IMR-90 (cell line): ENCODE results near the gene WNT3. TPM values are rescaled to one million over a fixed set of nuclear protein-coding genes. Genes with fewer than 3 reads are reported as not detected.

Experiments
- ATAC-seq: fragments of 200-7000 bp; cut with Tn5 transposase; 2 replicates; pipeline ENCODE4 v1.9.1; 2020; ENCODE audit warnings: low read depth, mild to moderate bottlenecking, moderate library complexity
- BruUV-seq: library from RNA; stranded (reverse); fragments of 400-500 nt; replicated peaks from 2 replicates; lab custom pipeline; 2021; lab: Mats Ljungman, UMichigan
- CTCF ChIA-PET: fragments of 300-600 bp; formaldehyde crosslinking; extraction: SDS; loops from one replicate; lab custom pipeline; 2021; ENCODE audit warnings: antibody characterized with exemption; lab: Yijun Ruan, JAX
- POLR2A ChIA-PET: fragments of 300-600 bp; sonication (Branson Sonifier 250); formaldehyde crosslinking; loops from one replicate; lab custom pipeline; 2022; ENCODE audit warnings: antibody characterized with exemption; ENCODE audit not compliant: unreplicated experiment; lab: Charles Lee
- DNase-seq: peaks from one replicate; pipeline ENCODE4 v3.0.0; 2013
- H2AFZ ChIP-seq: replicated peaks from 2 replicates; pipeline ENCODE3; 2013; ENCODE audit warnings: low read length, mild to moderate bottlenecking; ENCODE audit not compliant: poor library complexity
- H2AK5ac ChIP-seq: 2 replicates; pipeline ENCODE4 v1.6.1; 2013; ENCODE audit warnings: low read depth, low read length, inconsistent platforms
- H2AK9ac ChIP-seq: replicated peaks from 2 replicates; pipeline ENCODE3; 2013; ENCODE audit warnings: mild to moderate bottlenecking, low read depth, low read length, moderate library complexity; ENCODE audit not compliant: poor library complexity
- H2BK120ac ChIP-seq: 2 replicates; pipeline ENCODE4 v1.6.1; 2013; ENCODE audit warnings: low read depth, low read length, inconsistent platforms
- H2BK15ac ChIP-seq: 3 replicates; pipeline ENCODE4 v1.6.1; 2013; ENCODE audit warnings: low read depth, low read length, inconsistent platforms
- H2BK20ac ChIP-seq: 2 replicates; pipeline ENCODE4 v1.6.1; 2013; ENCODE audit warnings: low read depth, mild to moderate bottlenecking, inconsistent platforms, low read length, moderate library complexity
- H2BK5ac ChIP-seq: 2 replicates; pipeline ENCODE4 v1.6.1; 2013; ENCODE audit warnings: mild to moderate bottlenecking, low read depth, low read length, inconsistent platforms; ENCODE audit not compliant: poor library complexity, severe bottlenecking
- H3K14ac ChIP-seq: replicated peaks from 2 replicates; pipeline ENCODE4 v1.6.1; 2013; ENCODE audit warnings: low read depth, low read length, inconsistent platforms
- H3K18ac ChIP-seq: 2 replicates; pipeline ENCODE4 v1.6.1; 2013; ENCODE audit warnings: low read depth, low read length, control low read depth
- H3K23ac ChIP-seq: 2 replicates; pipeline ENCODE4 v1.6.1; 2013; ENCODE audit warnings: low read depth, low read length, inconsistent platforms
- H3K27ac ChIP-seq: 2 replicates; pipeline ENCODE4 v1.5.1; 2013; ENCODE audit warnings: mild to moderate bottlenecking, control low read depth, low read length; ENCODE audit not compliant: insufficient read depth
- H3K27me3 ChIP-seq: 2 replicates; pipeline ENCODE4 v1.6.1; 2013; ENCODE audit warnings: low read length; ENCODE audit not compliant: control insufficient read depth, insufficient read depth
- H3K36me3 ChIP-seq: 2 replicates; pipeline ENCODE4 v1.6.1; 2013; ENCODE audit warnings: low read length, mixed read lengths; ENCODE audit not compliant: control insufficient read depth, insufficient read depth
- H3K4ac ChIP-seq: 2 replicates; pipeline ENCODE4 v1.6.1; 2013; ENCODE audit warnings: low read depth, low read length, inconsistent platforms
- H3K4me1 ChIP-seq: 2 replicates; pipeline ENCODE4 v1.6.1; 2013; ENCODE audit warnings: low read length, mixed read lengths; ENCODE audit not compliant: control insufficient read depth, insufficient read depth
- H3K4me2 ChIP-seq: 2 replicates; pipeline ENCODE4 v1.6.1; 2013; ENCODE audit warnings: low read depth, mild to moderate bottlenecking, control low read depth, low read length, moderate library complexity
- H3K4me3 ChIP-seq: 2 replicates; pipeline ENCODE4 v1.5.1; 2013; ENCODE audit warnings: low read depth, mild to moderate bottlenecking, control low read depth, low read length, moderate library complexity; ENCODE audit not compliant: insufficient read depth
- H3K56ac ChIP-seq: 2 replicates; pipeline ENCODE4 v1.6.1; 2013; ENCODE audit warnings: low read length, inconsistent platforms; ENCODE audit not compliant: insufficient read depth; ENCODE audit errors: extremely low read depth
- H3K79me1 ChIP-seq, 2 experiments: 2 replicates each; pipeline ENCODE4 v1.6.1; 2013; ENCODE audit warnings: low read length in 2 of 2, inconsistent platforms in 1 of 2, low read depth in 1 of 2
- H3K9ac ChIP-seq: 2 replicates; pipeline ENCODE4 v1.6.1; 2013; ENCODE audit warnings: low read depth, low read length, control low read depth
- H3K9me1 ChIP-seq: 2 replicates; pipeline ENCODE4 v1.6.1; 2013; ENCODE audit warnings: low read length, inconsistent platforms; ENCODE audit not compliant: insufficient read depth
- H3K9me3 ChIP-seq: 2 replicates; pipeline ENCODE4 v1.6.1; 2013; ENCODE audit warnings: low read length; ENCODE audit not compliant: control insufficient read depth, insufficient read depth
- H4K20me1 ChIP-seq: 2 replicates; pipeline ENCODE4 v1.6.1; 2013; ENCODE audit warnings: low read length, inconsistent platforms; ENCODE audit not compliant: insufficient read depth
- H4K5ac ChIP-seq: 2 replicates; pipeline ENCODE4 v1.6.1; 2013; ENCODE audit warnings: mild to moderate bottlenecking, low read depth, low read length, control low read depth
- H4K8ac ChIP-seq, 2 experiments: 2 replicates each; pipeline ENCODE4 v1.6.1; 2013; ENCODE audit warnings: low read depth in 2 of 2, low read length in 2 of 2, control low read depth in 1 of 2, inconsistent platforms in 1 of 2
- H4K91ac ChIP-seq: 2 replicates; pipeline ENCODE4 v1.6.1; 2013; ENCODE audit warnings: low read depth, low read length, inconsistent platforms; ENCODE audit not compliant: insufficient read depth
- CTCF ChIP-seq: conservative IDR thresholded peaks from 2 replicates; pipeline ENCODE4 v1.5.1; 2012; ENCODE audit warnings: mild to moderate bottlenecking, low read depth, low read length, improper control_type of control experiment
- MXI1 ChIP-seq: IDR thresholded peaks from 2 replicates; pipeline ENCODE4 v1.6.1; 2012; ENCODE audit warnings: low read depth, mild to moderate bottlenecking, low read length, moderate library complexity, borderline replicate concordance
- WGBS, 2 experiments: methylation state at CpG; one replicate each; pipeline versions ENCODE4 v1.1.5 to v1.1.7; 2013; ENCODE audit warnings: missing lambda C conversion rate in 2 of 2; ENCODE audit not compliant: insufficient read length in 1 of 2; ENCODE audit errors: extremely low coverage in 2 of 2; 5-methylcytosine and 5-hydroxymethylcytosine counted together
- dilution Hi-C: fragments of 300-500 bp; cut with HindIII; formaldehyde crosslinking; loops from one replicate; pipeline ENCODE4 v1.14.3; 2018; ENCODE audit warnings: low sequenced_read_pairs; ENCODE audit not compliant: unreplicated experiment
- in situ Hi-C: fragments of 300-500 bp; cut with MboI; formaldehyde crosslinking; loops from 3 replicates; pipeline ENCODE4 v1.14.3; 2019; ENCODE audit warnings: low sequenced_read_pairs, inconsistent platforms, mixed read lengths
- intact Hi-C: fragments of 100-400 bp; cut with micrococcal nuclease; formaldehyde crosslinking; loops from 2 replicates; pipeline ENCODE4 v1.10.0; 2022
- polyA plus RNA-seq, 3 experiments: library from polyadenylated mRNA; depleted of rRNA; stranded (reverse); fragments of >200 nt; gene quantifications; 2 replicates each; pipeline ENCODE4 v1.2.3, GENCODE V29; 2012; ENCODE audit warnings: low replicate concordance in 1 of 3
- total RNA-seq: library from RNA; depleted of rRNA; stranded (reverse); fragments of >200 nt; gene quantifications from 2 replicates; pipeline ENCODE4 v1.2.3, GENCODE V29; 2012

WNT3 gene
- total and polyA plus RNA-seq, 2 of the 4 experiments (the other 2 are of a cell fraction): 0.72 to 1.0 TPM

- H3K4me2 ChIP-seq: peak within 1 kb of the TSS; percentile 86
- dilution Hi-C loops: no loop called here
- no peaks in the 10 kb centered on the region for H3K79me1 ChIP-seq
- no peak within 1 kb of the TSS for H2BK5ac ChIP-seq
- no peaks in the 10 kb centered on the region for H3K36me3 ChIP-seq
- H2BK15ac ChIP-seq: no peak within 1 kb of the TSS
- H3K9ac ChIP-seq: no peak within 1 kb of the TSS
- H2AK5ac ChIP-seq: no peak within 1 kb of the TSS
- peak within 1 kb of the TSS; percentile 35 for H3K4me3 ChIP-seq
- CTCF ChIA-PET: interaction anchor here (0.9 kb wide), 1 partner anchor 10 kb away, joined by 3 read pairs; no protein-coding TSS in a partner anchor
- H3K4me1 ChIP-seq: no peaks in the 10 kb centered on the region; the same call in 1 of the 2 replicates
- no peak within 1 kb of the TSS for H4K5ac ChIP-seq
- H3K56ac ChIP-seq: no peak within 1 kb of the TSS
- 1% methylated on average over 21 of the region's 75 CpGs; no CpG with 5 or more reads in 1 of the 2 experiments for WGBS, 2 experiments
- H3K9me1 ChIP-seq: no peaks in the 10 kb centered on the region
- H2AK9ac ChIP-seq: no peak within 1 kb of the TSS
- no peak within 1 kb of the TSS for H3K18ac ChIP-seq
- intact Hi-C loops: loop anchor here (5.0 to 10.0 kb wide), 2 partner anchors 56 to 71 kb away; partner anchors contain the start of gene GOSR2
- no TSS peak for BruUV-seq
- H3K4ac ChIP-seq: no peak within 1 kb of the TSS
- TF ChIP-seq MXI1 (no peak), CTCF (0 out of 2 replicates have a peak, but pooled peaks have one; percentile 2)
- no peak within 1 kb of the TSS for H4K91ac ChIP-seq
- ATAC-seq (peak; percentile 36), DNase-seq (no peak)
- no peak within 1 kb of the TSS for H3K14ac ChIP-seq
- in situ Hi-C loops: loop anchor here (25.0 kb wide), 1 partner anchor 161 kb away; no protein-coding TSS in a partner anchor
- 0 out of 2 replicates have a peak, but pooled peaks cover 5% of the 10 kb centered on the region for H4K20me1 ChIP-seq
- H3K9me3 ChIP-seq: no peaks in the 10 kb centered on the region
- no peak within 1 kb of the TSS for H3K23ac ChIP-seq
- no peak within 1 kb of the TSS for H3K27ac ChIP-seq
- POLR2A ChIA-PET: no interaction called here
- peaks cover 82% of the 10 kb centered on the region for H3K27me3 ChIP-seq
- no peak within 1 kb of the TSS for H2BK20ac ChIP-seq
- H2AFZ ChIP-seq: peak within 1 kb of the TSS; percentile 83
- no peak within 1 kb of the TSS for H2BK120ac ChIP-seq
- H4K8ac ChIP-seq: no peak within 1 kb of the TSS
Measured at GRCh38 chr17:46851029-46851741, 32.7 kb upstream of the WNT3 start, which contains the start of gene WNT9B. Gene WNT9B (plus strand): TSS chr17:46851583. CDS start chr17:46851639, 56 bp downstream.
